Measurements from ENCODE around the gene MTA1. TPM values are rescaled to one million over a fixed set of nuclear protein-coding genes. Genes with fewer than 3 reads are reported as not detected.

MTA1 gene
- total and polyA plus RNA-seq, 9 donors = 41.8 to 112 (median 83.1) TPM

DNA sequence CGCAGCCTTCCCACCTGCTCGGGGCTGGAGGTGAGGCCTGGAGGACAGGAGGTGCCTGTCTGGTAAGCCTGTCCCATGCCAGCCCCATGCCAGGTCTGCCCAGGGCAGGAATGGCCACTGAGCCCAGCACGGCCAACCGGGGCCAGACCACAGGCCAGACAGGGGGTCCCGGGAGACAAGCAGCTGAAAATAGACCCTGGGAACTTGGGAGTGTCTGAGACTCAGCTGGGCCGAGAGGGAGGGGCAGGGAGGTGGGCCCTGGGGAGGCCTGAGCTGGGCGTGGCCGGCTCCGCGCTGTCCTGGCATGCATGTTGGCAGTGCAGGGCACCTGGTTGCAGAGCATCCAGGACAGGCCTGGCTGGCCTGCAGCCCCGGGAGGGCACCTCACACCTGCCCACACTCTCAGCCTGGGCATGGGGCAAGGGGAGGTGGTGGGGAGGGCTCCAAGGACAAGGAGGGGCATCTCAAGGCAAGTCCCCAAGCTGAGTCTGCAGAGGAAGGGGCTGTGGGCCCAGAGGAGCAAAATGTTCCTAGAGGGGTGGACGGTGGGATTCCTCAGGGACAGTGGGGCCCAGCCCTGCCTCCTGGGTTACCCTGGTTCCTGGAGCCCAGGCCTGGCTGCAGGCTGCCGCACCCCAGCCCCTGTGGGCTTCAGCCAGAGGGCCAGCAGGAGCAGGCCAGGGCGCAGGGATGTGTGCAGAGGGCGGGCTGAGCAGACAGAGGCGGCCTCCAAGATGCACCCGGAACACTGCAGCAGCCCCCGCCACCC is 63.9 kb downstream of the MTA1 start:
- peak; percentile 61 for DNase-seq
- 50% methylated on average over 13 of the region's 18 CpGs for whole genome bisulfite sequencing (ENCODE audit: insufficient coverage)

DNA sequence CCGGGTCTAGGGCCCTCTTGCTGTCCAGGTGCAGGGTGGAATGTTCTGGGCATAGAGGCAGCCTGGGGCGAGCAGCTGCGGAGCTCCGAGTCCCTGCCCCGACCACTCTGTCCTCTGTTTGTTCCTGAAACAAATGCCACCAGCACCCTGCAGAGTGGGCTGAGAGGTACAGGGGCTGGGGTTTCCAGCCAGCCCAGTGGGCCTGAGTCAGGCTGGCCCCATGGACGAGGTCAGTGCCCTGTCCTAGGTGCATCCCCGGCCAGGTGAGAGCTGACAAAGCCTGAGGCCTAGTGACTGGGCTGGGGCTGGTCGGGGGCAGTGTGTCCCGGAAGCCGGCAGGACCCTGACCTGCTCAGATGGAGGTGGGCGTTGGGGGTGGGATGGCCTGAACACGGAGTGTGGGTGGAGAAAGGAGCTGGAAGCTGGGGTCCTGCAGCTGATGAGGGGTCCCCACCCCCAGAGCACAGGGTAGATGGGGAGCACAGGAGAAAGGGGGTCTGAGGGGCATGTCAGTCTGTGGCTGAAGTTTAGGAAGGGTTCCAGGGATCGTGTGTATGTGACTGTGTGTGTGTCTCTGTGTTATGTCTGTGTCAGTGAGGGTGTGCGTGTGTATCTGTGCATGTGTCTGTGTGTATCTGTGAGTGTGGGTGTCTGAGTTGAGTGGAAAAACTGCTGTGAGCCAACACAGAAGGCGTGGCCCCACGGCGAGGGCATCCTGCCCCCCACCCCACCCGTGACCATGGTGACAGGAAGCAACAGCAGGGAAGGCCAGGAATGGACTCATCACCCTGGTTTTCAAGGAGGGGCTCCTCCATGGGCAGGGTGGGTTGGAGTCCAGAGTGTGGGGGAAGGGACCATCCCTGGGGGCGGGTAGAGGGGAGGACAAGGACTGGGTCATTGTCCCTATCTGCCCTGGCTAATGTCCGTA is 64.7 kb downstream of the MTA1 start:
- DNase-seq = peak; percentile 68
- peaks cover 97% of the 10 kb centered on the region for H3K4me1 ChIP-seq (ENCODE audit: control insufficient read depth, insufficient read depth, low read length)
- H3K4me3 ChIP-seq (ENCODE audit: low read length) = no peak overlapping the region
- H3K36me3 ChIP-seq (ENCODE audit: control insufficient read depth, insufficient read depth, low read length) = peaks cover 12% of the 10 kb centered on the region
- H3K9me3 ChIP-seq (replicated peaks; ENCODE audit: control insufficient read depth, low read depth, low read length) = no peaks in the 10 kb centered on the region
- H3K27ac ChIP-seq (ENCODE audit: low read length) = peak overlapping the region; percentile 69
- 53% methylated on average over 14 of the region's 20 CpGs for WGBS (ENCODE audit: insufficient coverage)
- H3K27me3 ChIP-seq (ENCODE audit: control insufficient read depth, insufficient read depth, low read length) = peaks cover 27% of the 10 kb centered on the region

More for the DNA sequence above, 63.9 kb downstream of the MTA1 start:
- Histone ChIP-seq H3K4me3 (ENCODE audit: low read length) (no peak overlapping the region), H3K27me3 (ENCODE audit: control insufficient read depth, insufficient read depth, low read length) (peaks cover 27% of the 10 kb centered on the region), H3K27ac (ENCODE audit: low read length) (peak overlapping the region; percentile 99), H3K4me1 (ENCODE audit: control insufficient read depth, insufficient read depth, low read length) (peaks cover 91% of the 10 kb centered on the region), H3K36me3 (ENCODE audit: control insufficient read depth, insufficient read depth, low read length) (peaks cover 13% of the 10 kb centered on the region), H3K9me3 (replicated peaks; ENCODE audit: control insufficient read depth, low read depth, low read length) (no peaks in the 10 kb centered on the region)

GRCh38 chr14:105484997-105485393 is 65.4 kb downstream of the MTA1 start:
- H3K4me1 ChIP-seq (ENCODE audit: control insufficient read depth, insufficient read depth, low read length) = peaks cover 96% of the 10 kb centered on the region
- 78% methylated on average over 10 of the region's 16 CpGs for WGBS (ENCODE audit: insufficient coverage)
- peaks cover 5% of the 10 kb centered on the region for H3K36me3 ChIP-seq (ENCODE audit: control insufficient read depth, insufficient read depth, low read length)
- no peak overlapping the region for H3K4me3 ChIP-seq (ENCODE audit: low read length)
- H3K27me3 ChIP-seq (ENCODE audit: control insufficient read depth, insufficient read depth, low read length) = peaks cover 25% of the 10 kb centered on the region
- no peak overlapping the region for H3K27ac ChIP-seq (ENCODE audit: low read length)
- DNase-seq = no peak
- no peaks in the 10 kb centered on the region for H3K9me3 ChIP-seq (replicated peaks; ENCODE audit: control insufficient read depth, low read depth, low read length)

- 32% methylated on average over 12 of the region's 12 CpGs for WGBS (ENCODE audit: insufficient coverage)
- Histone ChIP-seq H3K9me3 (replicated peaks; ENCODE audit: control insufficient read depth, low read depth, low read length) (no peaks in the 10 kb centered on the region), H3K4me3 (ENCODE audit: low read length) (no peak overlapping the region), H3K27ac (ENCODE audit: low read length) (peak overlapping the region; percentile 29), H3K36me3 (ENCODE audit: control insufficient read depth, insufficient read depth, low read length) (no peaks in the 10 kb centered on the region), H3K27me3 (ENCODE audit: control insufficient read depth, insufficient read depth, low read length) (peaks cover 25% of the 10 kb centered on the region), H3K4me1 (ENCODE audit: control insufficient read depth, insufficient read depth, low read length) (peaks cover 90% of the 10 kb centered on the region)
- peak; percentile 57 for DNase-seq
These were observed 66.1 kb downstream of the MTA1 start for GRCh38 chr14:105485739-105486162.

- Histone ChIP-seq H3K4me3 (ENCODE audit: low read length) (peak within 1 kb of the TSS; percentile 41), H3K36me3 (ENCODE audit: control insufficient read depth, insufficient read depth, low read length) (no peaks in the 10 kb centered on the region), H3K27ac (ENCODE audit: low read length) (peak within 1 kb of the TSS; percentile 59), H3K4me1 (ENCODE audit: control insufficient read depth, insufficient read depth, low read length) (peaks cover 84% of the 10 kb centered on the region), H3K9me3 (replicated peaks; ENCODE audit: control insufficient read depth, low read depth, low read length) (no peaks in the 10 kb centered on the region), H3K27me3 (ENCODE audit: control insufficient read depth, insufficient read depth, low read length) (peaks cover 25% of the 10 kb centered on the region)
- peak; percentile 40 for DNase-seq
- WGBS (ENCODE audit: insufficient coverage) = 7% methylated on average over 50 of the region's 56 CpGs
These were observed 66.7 kb downstream of the MTA1 start, which contains the start of gene CRIP1 for GRCh38 chr14:105486163-105486973. CRIP1 (plus strand) TSS chr14:105486886; CDS start chr14:105487260, 374 bp downstream.

DNA sequence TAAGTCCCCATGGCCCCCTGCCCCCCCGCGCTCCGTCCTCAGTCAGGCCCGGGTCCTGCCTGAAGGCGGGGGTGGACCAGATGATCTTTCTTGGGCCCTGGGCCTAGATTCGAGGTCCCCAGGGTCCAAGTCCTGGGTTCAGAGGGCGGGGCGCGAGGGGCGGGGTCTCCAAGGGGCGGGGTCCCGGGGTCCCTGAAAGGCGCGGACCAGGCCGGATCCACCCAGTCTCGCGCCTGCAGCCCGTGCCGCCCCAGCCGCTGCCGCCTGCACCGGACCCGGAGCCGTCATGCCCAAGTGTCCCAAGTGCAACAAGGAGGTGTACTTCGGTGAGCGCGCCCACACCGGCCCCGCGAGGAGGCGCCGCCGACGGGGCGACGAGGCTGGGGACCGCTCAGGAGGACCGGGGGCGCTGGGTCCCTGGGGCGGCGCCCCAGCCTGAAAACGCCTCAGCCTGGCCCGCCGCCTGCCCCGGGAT is 67.4 kb downstream of the MTA1 start:
- Histone ChIP-seq H3K4me3 (ENCODE audit: low read length) (peak overlapping the region; percentile 41), H3K36me3 (ENCODE audit: control insufficient read depth, insufficient read depth, low read length) (peaks cover under 1% of the 10 kb centered on the region), H3K27ac (ENCODE audit: low read length) (peak overlapping the region; percentile 59), H3K4me1 (ENCODE audit: control insufficient read depth, insufficient read depth, low read length) (peaks cover 82% of the 10 kb centered on the region), H3K27me3 (ENCODE audit: control insufficient read depth, insufficient read depth, low read length) (peaks cover 25% of the 10 kb centered on the region), H3K9me3 (replicated peaks; ENCODE audit: control insufficient read depth, low read depth, low read length) (no peaks in the 10 kb centered on the region)
- WGBS (ENCODE audit: insufficient coverage) = under 1% methylated on average over 41 of the region's 45 CpGs
- peak; percentile 78 for DNase-seq

DNA sequence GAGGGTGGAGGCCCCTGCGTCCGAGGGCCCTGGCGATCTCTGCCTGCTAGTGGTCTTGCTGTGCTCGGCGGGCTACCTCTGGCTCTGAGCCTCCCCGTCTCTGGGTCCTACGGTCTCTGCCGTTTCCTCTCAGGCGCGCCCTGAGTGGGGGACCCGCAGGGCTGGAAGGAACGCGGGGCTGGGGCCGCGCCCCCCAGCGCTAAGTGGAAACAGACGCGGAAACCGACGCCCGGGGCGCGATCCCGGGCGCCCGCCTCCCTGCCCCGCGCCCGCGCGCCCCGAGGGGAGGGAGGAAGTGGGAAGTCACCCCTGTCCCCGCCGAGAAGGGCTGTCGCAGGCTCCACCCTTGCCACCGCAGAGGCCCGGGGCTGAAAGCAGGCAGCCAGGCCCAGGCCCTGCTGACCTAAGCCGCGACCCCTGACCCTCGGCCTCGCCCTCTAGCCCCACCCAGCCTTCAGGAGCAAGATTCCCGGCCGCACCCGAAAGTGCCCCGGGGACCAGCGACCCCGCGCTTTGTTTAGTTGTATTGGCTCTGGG is 67.9 kb downstream of the MTA1 start:
- Histone ChIP-seq H3K36me3 (ENCODE audit: control insufficient read depth, insufficient read depth, low read length) (peaks cover 6% of the 10 kb centered on the region), H3K4me1 (ENCODE audit: control insufficient read depth, insufficient read depth, low read length) (peaks cover 79% of the 10 kb centered on the region), H3K9me3 (replicated peaks; ENCODE audit: control insufficient read depth, low read depth, low read length) (no peaks in the 10 kb centered on the region), H3K27me3 (ENCODE audit: control insufficient read depth, insufficient read depth, low read length) (peaks cover 25% of the 10 kb centered on the region), H3K4me3 (ENCODE audit: low read length) (peak overlapping the region; percentile 41), H3K27ac (ENCODE audit: low read length) (peak overlapping the region; percentile 59)
- DNase-seq = peak; percentile 65
- 3% methylated on average over 26 of the region's 48 CpGs for WGBS (ENCODE audit: insufficient coverage)

DNA sequence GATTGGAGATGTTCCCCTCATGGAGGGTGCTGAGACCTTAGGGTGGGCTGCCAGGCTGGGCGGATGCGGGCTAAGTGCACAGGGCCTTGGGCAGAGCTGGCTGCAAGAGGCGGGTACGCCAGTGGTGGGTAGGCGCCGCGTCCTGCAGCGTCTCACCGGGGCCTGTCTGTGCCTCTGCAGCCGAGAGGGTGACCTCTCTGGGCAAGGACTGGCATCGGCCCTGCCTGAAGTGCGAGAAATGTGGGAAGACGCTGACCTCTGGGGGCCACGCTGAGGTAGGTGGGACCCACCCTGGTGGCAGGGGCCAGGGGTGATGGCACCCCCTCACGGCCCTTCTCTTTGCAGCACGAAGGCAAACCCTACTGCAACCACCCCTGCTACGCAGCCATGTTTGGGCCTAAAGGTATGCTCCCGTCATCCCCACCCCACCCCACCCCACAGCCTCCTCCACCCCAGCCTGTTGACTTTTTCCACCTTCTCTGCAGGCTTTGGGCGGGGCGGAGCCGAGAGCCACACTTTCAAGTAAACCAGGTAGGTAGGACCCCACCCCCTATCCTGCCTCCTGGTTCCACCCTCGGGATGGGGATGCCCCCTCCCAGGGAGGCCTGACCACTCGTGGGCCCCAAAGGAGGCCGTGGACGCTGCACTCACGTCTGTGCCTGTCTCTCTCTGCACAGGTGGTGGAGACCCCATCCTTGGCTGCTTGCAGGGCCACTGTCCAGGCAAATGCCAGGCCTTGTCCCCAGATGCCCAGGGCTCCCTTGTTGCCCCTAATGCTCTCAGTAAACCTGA is 68.6 kb downstream of the MTA1 start:
- H3K36me3 ChIP-seq (ENCODE audit: control insufficient read depth, insufficient read depth, low read length) = peaks cover 7% of the 10 kb centered on the region
- WGBS (ENCODE audit: insufficient coverage) = 67% methylated on average over 23 of the region's 26 CpGs
- peak overlapping the region; percentile 81 for H3K27ac ChIP-seq (ENCODE audit: low read length)
- peaks cover 25% of the 10 kb centered on the region for H3K27me3 ChIP-seq (ENCODE audit: control insufficient read depth, insufficient read depth, low read length)
- H3K4me3 ChIP-seq (ENCODE audit: low read length) = peak overlapping the region; percentile 41
- peak; percentile 42 for DNase-seq
- peaks cover 72% of the 10 kb centered on the region for H3K4me1 ChIP-seq (ENCODE audit: control insufficient read depth, insufficient read depth, low read length)
- no peaks in the 10 kb centered on the region for H3K9me3 ChIP-seq (replicated peaks; ENCODE audit: control insufficient read depth, low read depth, low read length)
